NCI-H774 (cell line): ENCODE data around the gene SPIN2A.
"Not testable (repeated sequence)": the region's sequence is repeated elsewhere in the genome, so short reads cannot be mapped to it uniquely, and the experiment has no call there.

Source experiments
- DNase-seq: peaks from one replicate; lab custom pipeline; 2025; lab: John Stamatoyannopoulos, UW

Gene SPIN2A

DNA sequence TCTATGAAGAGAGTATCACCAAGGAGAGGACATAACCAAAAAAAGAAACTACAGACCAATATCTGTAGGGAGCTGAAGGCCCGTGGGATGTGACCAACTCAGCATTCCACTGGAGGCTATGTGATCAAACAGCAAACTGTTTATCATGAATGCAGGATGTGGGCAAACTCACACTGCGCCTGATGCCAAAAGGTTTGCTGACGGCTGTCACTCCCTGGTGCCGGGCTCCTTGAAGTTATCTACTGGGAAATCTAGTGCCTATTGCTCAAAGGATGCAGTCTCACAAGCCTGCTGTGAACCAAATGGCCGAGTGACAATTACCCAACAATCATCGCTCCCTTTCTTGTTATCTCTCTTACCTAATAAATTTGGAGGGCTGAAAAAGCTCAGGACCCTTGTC, 34.3 kb downstream of the SPIN2A start:
- not testable (repeated sequence) for DNase-seq
